Activated T-helper 1 cell treated with Interleukin-2 at 50 U/mL for 16 hours (primary cell): ENCODE results near the gene TOP1.
"Not testable (repeated sequence)": the region's sequence is repeated elsewhere in the genome, so short reads cannot be mapped to it uniquely, and the experiment has no call there.

Experiments used
- DNase-seq: peaks from one replicate; pipeline ENCODE4 v3.0.0-alpha.2; 2020; ENCODE audit warnings: low read depth

The TOP1 gene

GRCh38 chr20:41028359-41029149 lies at the start of gene TOP1:
TSS of gene TOP1 (plus strand) at chr20:41028822. CDS start at chr20:41029068, 246 bp downstream.
- DNase-seq: peak; percentile 99

GRCh38 chr20:40979247-40979646 lies 49.4 kb upstream of the TOP1 start:
- no peak for DNase-seq

- DNase-seq: no peak
These were observed 48.4 kb upstream of the TOP1 start for GRCh38 chr20:40980106-40980827.

- no peak for DNase-seq
These were observed 47.8 kb upstream of the TOP1 start for GRCh38 chr20:40980828-40981310.

GRCh38 chr20:40982415-40983145 lies 46.0 kb upstream of the TOP1 start:
- no peak for DNase-seq

- DNase-seq: no peak
These were observed 44.7 kb upstream of the TOP1 start for GRCh38 chr20:40983898-40984297.

- DNase-seq: no peak
These were observed 44.1 kb upstream of the TOP1 start for GRCh38 chr20:40984496-40984895.

GRCh38 chr20:40986774-40987173 lies 41.8 kb upstream of the TOP1 start:
- no peak for DNase-seq

GRCh38 chr20:40990542-40991120 lies 38.0 kb upstream of the TOP1 start:
- peak; percentile 33 for DNase-seq

GRCh38 chr20:40991181-40991889 lies 37.3 kb upstream of the TOP1 start:
- DNase-seq: no peak

GRCh38 chr20:40992349-40993113 lies 36.1 kb upstream of the TOP1 start:
- DNase-seq: no peak

- no peak for DNase-seq
These were observed 34.7 kb upstream of the TOP1 start for GRCh38 chr20:40993794-40994540.

GRCh38 chr20:40996326-40996725 lies 32.3 kb upstream of the TOP1 start:
- DNase-seq: no peak

GRCh38 chr20:40997116-40997515 lies 31.5 kb upstream of the TOP1 start:
- DNase-seq: no peak

- DNase-seq: no peak
These were observed 28.8 kb upstream of the TOP1 start for GRCh38 chr20:40999841-41000240.

GRCh38 chr20:41000628-41001027 lies 28.0 kb upstream of the TOP1 start:
- DNase-seq: no peak

- DNase-seq: no peak
These were observed 27.1 kb upstream of the TOP1 start for GRCh38 chr20:41001497-41001896.

- DNase-seq: no peak
These were observed 25.8 kb upstream of the TOP1 start for GRCh38 chr20:41002842-41003142.

- DNase-seq: peak; percentile 44
These were observed 25.3 kb upstream of the TOP1 start for GRCh38 chr20:41003143-41003935.

- DNase-seq: not testable (repeated sequence)
These were observed 24.7 kb upstream of the TOP1 start for GRCh38 chr20:41003936-41004294.
